HuH-7.5 (cell line): ENCODE measurements around the gene PCMT1.
"Not testable (repeated sequence)": the region's sequence is repeated elsewhere in the genome, so short reads cannot be mapped to it uniquely, and the experiment has no call there.

ENCODE experiments used
- DNase-seq: peaks from one replicate; pipeline ENCODE4 v3.0.0; 2011; ENCODE audit warnings: low spot score

The PCMT1 gene

GRCh38 chr6:149820506-149820905 is 71.0 kb downstream of the PCMT1 start:
- DNase-seq, result no peak

- no peak for DNase-seq
Measured at GRCh38 chr6:149821492-149821891, 72.0 kb downstream of the PCMT1 start.

- no peak for DNase-seq
Measured at GRCh38 chr6:149823013-149823412, 73.5 kb downstream of the PCMT1 start.

- DNase-seq, result no peak
Measured at GRCh38 chr6:149825292-149825691, 75.8 kb downstream of the PCMT1 start.

GRCh38 chr6:149830731-149831307 is 81.3 kb downstream of the PCMT1 start:
- no peak for DNase-seq

- DNase-seq, result no peak
Measured at GRCh38 chr6:149831308-149831820, 81.8 kb downstream of the PCMT1 start.

GRCh38 chr6:149833651-149834050 is 84.1 kb downstream of the PCMT1 start:
- DNase-seq, result no peak

- DNase-seq, result no peak
Measured at GRCh38 chr6:149834513-149835481, 85.3 kb downstream of the PCMT1 start.

- peak; percentile 79 for DNase-seq
Measured at GRCh38 chr6:149840345-149841075, 91.0 kb downstream of the PCMT1 start.

GRCh38 chr6:149842331-149842730 is 92.8 kb downstream of the PCMT1 start:
- DNase-seq, result no peak

GRCh38 chr6:149843051-149843633 is 93.6 kb downstream of the PCMT1 start:
- DNase-seq, result no peak

GRCh38 chr6:149844036-149844435 is 94.5 kb downstream of the PCMT1 start:
- not testable (repeated sequence) for DNase-seq

GRCh38 chr6:149844480-149844879 is 94.9 kb downstream of the PCMT1 start:
- DNase-seq, result no peak

- DNase-seq, result no peak
Measured at GRCh38 chr6:149845549-149845948, 96.0 kb downstream of the PCMT1 start.

- DNase-seq, result no peak
Measured at GRCh38 chr6:149846321-149846720, 96.8 kb downstream of the PCMT1 start.

- DNase-seq, result no peak
Measured at GRCh38 chr6:149847939-149848267, 98.4 kb downstream of the PCMT1 start.

GRCh38 chr6:149848343-149848742 is 98.8 kb downstream of the PCMT1 start:
- DNase-seq, result not testable (repeated sequence)

GRCh38 chr6:149851461-149852110 is 102.0 kb downstream of the PCMT1 start:
- no peak for DNase-seq

- no peak for DNase-seq
Measured at GRCh38 chr6:149852180-149852579, 102.6 kb downstream of the PCMT1 start.

GRCh38 chr6:149852881-149853280 is 103.3 kb downstream of the PCMT1 start:
- DNase-seq, result no peak

GRCh38 chr6:149854017-149854416 is 104.5 kb downstream of the PCMT1 start:
- not testable (repeated sequence) for DNase-seq

- no peak for DNase-seq
Measured at GRCh38 chr6:149854532-149854931, 105.0 kb downstream of the PCMT1 start.
